D721Med (cell line): ENCODE results near the gene PAM.

ENCODE experiments used
- DNase-seq: peaks from one replicate; pipeline ENCODE4 v3.0.0; 2011; ENCODE audit warnings: low spot score; ENCODE audit not compliant: insufficient read length
- FAIRE-seq: peaks from 2 replicates; lab custom pipeline; 2011; peaks lifted over from hg19 to GRCh38; lab: Jason Lieb, UNC
- TF ChIP-seq, protein P1 (sequence below): IDR thresholded peaks from 2 replicates; pipeline ENCODE4 v1.5.1; 2012; ENCODE audit warnings: mild to moderate bottlenecking, control low read depth; ENCODE audit not compliant: insufficient read depth; ENCODE audit errors: missing control alignments

Gene PAM

DNA sequence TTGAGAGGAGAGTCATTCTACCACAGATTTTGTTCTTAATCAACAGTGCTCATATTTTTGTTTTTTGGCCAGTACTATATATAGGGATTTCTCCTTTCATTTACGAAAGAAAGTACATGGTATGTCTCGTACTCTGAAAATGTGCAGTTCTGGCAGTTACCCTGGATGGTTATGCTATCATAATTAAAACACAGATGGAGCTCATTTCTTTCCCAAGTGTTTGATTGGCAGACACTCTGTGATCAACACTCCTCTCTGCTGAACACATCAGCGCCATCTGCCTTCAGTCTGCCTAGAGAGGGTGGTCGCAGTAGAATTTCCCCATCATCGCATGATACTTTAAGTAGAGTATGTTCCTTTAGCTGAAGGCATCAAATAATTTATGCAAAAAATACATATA is 64.5 kb downstream of the PAM start:
- TF ChIP-seq, protein P1, sequence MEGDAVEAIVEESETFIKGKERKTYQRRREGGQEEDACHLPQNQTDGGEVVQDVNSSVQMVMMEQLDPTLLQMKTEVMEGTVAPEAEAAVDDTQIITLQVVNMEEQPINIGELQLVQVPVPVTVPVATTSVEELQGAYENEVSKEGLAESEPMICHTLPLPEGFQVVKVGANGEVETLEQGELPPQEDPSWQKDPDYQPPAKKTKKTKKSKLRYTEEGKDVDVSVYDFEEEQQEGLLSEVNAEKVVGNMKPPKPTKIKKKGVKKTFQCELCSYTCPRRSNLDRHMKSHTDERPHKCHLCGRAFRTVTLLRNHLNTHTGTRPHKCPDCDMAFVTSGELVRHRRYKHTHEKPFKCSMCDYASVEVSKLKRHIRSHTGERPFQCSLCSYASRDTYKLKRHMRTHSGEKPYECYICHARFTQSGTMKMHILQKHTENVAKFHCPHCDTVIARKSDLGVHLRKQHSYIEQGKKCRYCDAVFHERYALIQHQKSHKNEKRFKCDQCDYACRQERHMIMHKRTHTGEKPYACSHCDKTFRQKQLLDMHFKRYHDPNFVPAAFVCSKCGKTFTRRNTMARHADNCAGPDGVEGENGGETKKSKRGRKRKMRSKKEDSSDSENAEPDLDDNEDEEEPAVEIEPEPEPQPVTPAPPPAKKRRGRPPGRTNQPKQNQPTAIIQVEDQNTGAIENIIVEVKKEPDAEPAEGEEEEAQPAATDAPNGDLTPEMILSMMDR: no peak
- no peak for DNase-seq
- FAIRE-seq: peak; percentile 25

DNA sequence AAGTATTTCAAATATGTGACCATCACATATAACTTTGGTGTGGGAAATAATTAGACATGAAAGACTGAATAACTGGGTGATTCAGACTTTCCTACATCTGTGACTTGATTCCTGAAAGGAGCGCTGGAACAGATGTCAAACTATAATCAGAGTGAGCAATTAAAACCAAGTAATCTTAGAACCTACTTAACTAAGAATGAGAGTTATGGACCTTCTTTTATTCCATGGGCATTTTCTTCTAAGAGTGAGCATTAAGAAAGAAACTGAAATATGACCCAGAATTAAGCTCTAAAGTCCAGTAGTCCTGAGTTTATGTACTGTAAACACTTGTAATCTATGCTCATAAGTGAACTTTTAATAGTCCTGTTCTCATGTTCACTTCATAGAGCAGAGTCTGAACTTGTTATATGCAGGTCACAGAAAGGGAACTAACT is 68.4 kb downstream of the PAM start:
- DNase-seq (no peak), FAIRE-seq (peak; percentile 41)
- TF ChIP-seq, protein P1: no peak

DNA sequence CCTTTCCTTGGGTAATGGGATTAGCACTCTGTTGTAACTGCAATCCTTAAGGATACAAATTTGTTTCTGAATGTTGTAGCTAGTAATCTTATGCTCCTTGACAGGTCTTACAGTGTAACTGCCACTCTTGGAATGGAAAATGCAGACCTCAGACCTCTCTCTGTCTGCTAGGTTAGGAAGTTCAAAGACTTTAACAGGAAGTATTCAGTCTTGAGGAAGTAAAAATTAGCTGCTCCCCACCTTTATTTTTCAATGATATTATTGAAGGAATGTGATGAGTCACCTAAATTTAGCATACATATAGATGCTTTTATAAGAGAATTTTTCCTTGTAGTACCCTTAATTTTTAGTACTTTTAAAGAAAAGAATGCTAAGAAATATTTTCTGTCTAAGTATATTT is 71.5 kb downstream of the PAM start:
- TF ChIP-seq, protein P1: no peak
- DNase-seq: no peak
- no peak for FAIRE-seq

DNA sequence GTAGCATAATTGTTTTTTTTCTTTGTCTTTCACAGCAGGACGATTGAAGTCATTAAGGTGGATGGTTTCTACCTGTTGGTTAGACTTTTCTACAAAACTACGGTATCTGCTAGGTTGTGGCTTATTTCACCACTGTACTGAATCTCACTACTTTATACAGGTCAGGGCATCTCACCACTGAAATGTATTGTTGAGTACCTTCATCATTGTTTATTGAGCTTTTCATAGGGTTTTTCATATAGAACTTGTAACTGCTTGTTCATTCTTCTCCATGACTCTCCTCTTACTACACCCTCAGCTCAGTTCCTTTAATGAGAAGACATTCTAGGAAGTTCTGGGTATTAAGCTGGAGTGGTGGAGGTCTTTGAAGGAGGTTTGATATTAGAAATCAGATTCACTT is 75.1 kb downstream of the PAM start:
- TF ChIP-seq, protein P1: no peak
- FAIRE-seq (no peak), DNase-seq (no peak)

DNA sequence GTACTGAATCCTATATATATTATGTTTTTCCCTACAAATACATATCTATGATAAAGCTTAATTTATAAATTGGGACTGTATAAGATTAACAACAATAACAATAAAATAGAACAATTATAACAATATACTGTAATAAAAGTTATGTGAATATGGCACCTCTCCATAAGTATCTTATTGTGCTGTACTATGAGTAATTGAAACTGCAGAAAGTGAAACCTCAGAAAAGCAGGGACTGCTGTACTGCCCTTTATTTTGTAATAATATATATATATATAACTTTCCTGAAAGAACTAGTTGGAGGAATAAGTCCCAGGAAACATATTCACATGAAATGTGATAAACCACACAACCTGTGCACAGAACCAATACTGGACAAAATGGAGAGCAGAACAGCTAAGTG is 77.3 kb downstream of the PAM start:
- no peak for FAIRE-seq
- TF ChIP-seq, protein P1: no peak
- no peak for DNase-seq

DNA sequence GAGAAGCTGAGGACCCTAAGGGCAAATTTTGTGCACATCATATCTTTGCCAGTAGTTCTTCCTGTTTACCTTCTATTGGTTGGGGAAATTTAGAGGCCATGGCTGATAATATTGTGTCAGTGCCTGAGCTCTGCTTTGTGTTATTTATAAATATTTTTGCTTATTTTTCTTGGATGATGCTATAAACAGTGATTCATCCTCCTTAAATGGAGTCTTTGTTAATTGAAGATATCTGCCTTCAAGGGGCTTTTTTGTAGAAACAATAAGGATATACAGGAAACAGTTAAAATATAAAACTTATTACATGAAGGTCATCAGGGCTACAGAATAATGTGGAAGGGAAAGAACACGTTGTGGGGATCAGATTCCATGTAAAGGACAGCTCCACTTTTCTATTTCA is 78.0 kb downstream of the PAM start:
- no peak for DNase-seq
- FAIRE-seq: no peak
- TF ChIP-seq, protein P1: no peak

DNA sequence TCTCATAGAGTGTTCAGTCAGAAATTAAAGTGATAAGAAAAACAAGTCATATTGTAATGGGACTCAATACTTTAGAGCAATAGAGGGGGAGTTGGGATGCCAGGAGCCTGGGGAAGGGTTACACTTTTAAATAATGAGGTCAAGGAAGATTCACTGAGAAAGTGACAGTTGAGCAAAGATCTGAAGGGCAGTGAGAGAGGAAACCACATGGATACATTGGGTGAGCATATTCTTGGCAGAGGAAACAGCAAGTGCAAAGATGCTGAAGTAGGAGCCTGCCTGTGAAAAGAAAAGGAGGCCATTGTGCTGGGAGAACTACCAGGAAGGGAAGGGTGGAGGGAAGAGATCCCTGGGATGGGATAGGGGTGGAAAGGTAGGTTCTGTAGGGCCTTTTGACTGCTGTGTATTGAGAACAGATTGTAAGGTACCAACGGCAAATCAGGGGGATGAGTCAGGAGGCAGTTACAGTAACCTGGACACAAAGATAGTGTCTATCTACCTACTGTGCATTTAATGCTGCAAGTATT is 79.4 kb downstream of the PAM start:
- TF ChIP-seq, protein P1: no peak
- DNase-seq (no peak), FAIRE-seq (peak; percentile 77)
